HCT116 (cell line): ENCODE measurements around the gene GRM1. TPM values are rescaled to one million over a fixed set of nuclear protein-coding genes. Genes with fewer than 3 reads are reported as not detected.
A peak's percentile ranks its signal among the peaks of the same experiment; 100 is the strongest.

ENCODE experiments used
- ATAC-seq: fragments of 200-7000 bp; cut with Tn5 transposase; 2 replicates; pipeline ENCODE4 v1.9.1; 2020; ENCODE audit warnings: mild to moderate bottlenecking, moderate library complexity
- BruUV-seq: library from RNA; stranded (reverse); fragments of 400-500 nt; replicated peaks from 2 replicates; lab custom pipeline; 2021; lab: Mats Ljungman, UMichigan
- CTCF ChIA-PET: fragments of 300-600 bp; sonication (Branson Sonifier 250); formaldehyde crosslinking; loops from one replicate; lab custom pipeline; 2021; ENCODE audit warnings: antibody characterized with exemption; lab: Charles Lee
- POLR2A ChIA-PET: fragments of 300-600, 350-600 bp; sonication (Branson Sonifier 250); formaldehyde crosslinking; loops from one replicate; lab custom pipeline; 2021; ENCODE audit warnings: antibody characterized with exemption; lab: Charles Lee
- RAD21 ChIA-PET, 2 experiments: fragments of 300-600 bp; sonication (Branson Sonifier 250); formaldehyde crosslinking; loops; one replicate each; lab custom pipeline; 2023; ENCODE audit warnings: low total read pairs in 2 of 2; ENCODE audit not compliant: uncharacterized antibody in 2 of 2, unreplicated experiment in 2 of 2, low non-redundant PET in 1 of 2; lab: Charles Lee
- DNase-seq: peaks from one replicate; pipeline ENCODE4 v3.0.0-alpha.2; 2010; ENCODE audit warnings: low read depth, low spot score
- H2AFZ ChIP-seq: fragments of 200-600 bp; shearing (Covaris generic), sonication (generic); 2 replicates; pipeline ENCODE4 v1.6.1; 2017; ENCODE audit warnings: low read depth, mixed run types, mixed read lengths, antibody characterized with exemption, low read length; ENCODE audit not compliant: poor library complexity, severe bottlenecking
- H3K27ac ChIP-seq: 2 replicates; pipeline ENCODE4 v1.5.1; 2012; ENCODE audit warnings: low read depth, low read length
- H3K27me3 ChIP-seq: fragments of 200-600 bp; sonication (generic); 2 replicates; pipeline ENCODE4 v1.6.1; 2016; ENCODE audit warnings: mixed run types, low read length, mixed read lengths; ENCODE audit not compliant: insufficient read depth
- H3K36me3 ChIP-seq, 2 experiments: fragments of 200-500 bp in 1 of 2; fragments of 200-600 bp in 1 of 2; sonication (Bioruptor generic) in 1 of 2; sonication (generic) in 1 of 2; 2 replicates each; pipeline versions ENCODE4 v1.5.1 to v1.6.1; 2014 to 2016; ENCODE audit warnings: low read length in 2 of 2, inconsistent platforms in 1 of 2, mixed read lengths in 1 of 2, mixed run types in 1 of 2; ENCODE audit not compliant: insufficient read depth in 2 of 2, control insufficient read depth in 1 of 2
- H3K4me1 ChIP-seq, 2 experiments: fragments of 200-600 bp in 1 of 2; sonication (generic) in 1 of 2; 2 replicates each; pipeline versions ENCODE4 v1.5.1 to v1.6.1; 2012 to 2017; ENCODE audit warnings: low read length in 2 of 2, inconsistent platforms in 1 of 2, mild to moderate bottlenecking in 1 of 2, mixed read lengths in 1 of 2, mixed run types in 1 of 2, moderate library complexity in 1 of 2; ENCODE audit not compliant: insufficient read depth in 2 of 2, control insufficient read depth in 1 of 2
- H3K4me2 ChIP-seq: fragments of 200-600 bp; sonication (generic); 2 replicates; pipeline ENCODE4 v1.6.1; 2017; ENCODE audit warnings: mixed run types, low read length, mixed read lengths
- H3K4me3 ChIP-seq, 2 experiments: fragments of 200-600 bp in 1 of 2; sonication (generic) in 1 of 2; replicated peaks in 1 of 2; 2 replicates each; pipeline ENCODE4 v1.5.1; 2011 to 2016; ENCODE audit warnings: low read length in 2 of 2, control low read depth in 1 of 2, low read depth in 1 of 2, mild to moderate bottlenecking in 1 of 2, mixed read lengths in 1 of 2, mixed run types in 1 of 2
- H3K79me2 ChIP-seq: fragments of 200-600 bp; sonication (generic); 2 replicates; pipeline ENCODE4 v1.6.1; 2017; ENCODE audit warnings: mild to moderate bottlenecking, mixed run types, low read length, moderate library complexity, mixed read lengths; ENCODE audit not compliant: insufficient read depth
- H3K9ac ChIP-seq: fragments of 200-600 bp; sonication (generic); 2 replicates; pipeline ENCODE4 v1.6.1; 2016; ENCODE audit warnings: low read length, mixed read lengths
- H3K9me2 ChIP-seq: fragments of 200-600 bp; sonication (generic), shearing (Covaris generic); 2 replicates; pipeline ENCODE4 v1.6.1; 2017; ENCODE audit warnings: mixed run types, mild to moderate bottlenecking, moderate library complexity; ENCODE audit not compliant: insufficient read depth
- H3K9me3 ChIP-seq, 2 experiments: fragments of 200-500 bp in 1 of 2; fragments of 200-600 bp in 1 of 2; sonication (Bioruptor generic) in 1 of 2; sonication (generic) in 1 of 2; 2 replicates each; pipeline ENCODE4 v1.6.1; 2014 to 2017; ENCODE audit warnings: low read length in 2 of 2, mixed read lengths in 2 of 2, inconsistent platforms in 1 of 2, low read depth in 1 of 2, mild to moderate bottlenecking in 1 of 2, mixed run types in 1 of 2, moderate library complexity in 1 of 2; ENCODE audit not compliant: control insufficient read depth in 1 of 2, insufficient read depth in 1 of 2
- H4K20me1 ChIP-seq: fragments of 200-600 bp; sonication (generic), shearing (Covaris generic); 2 replicates; pipeline ENCODE4 v1.6.1; 2017; ENCODE audit warnings: mixed run types, mild to moderate bottlenecking, moderate library complexity; ENCODE audit not compliant: insufficient read depth
- CBX3 ChIP-seq: IDR thresholded peaks from 2 replicates; pipeline ENCODE4 v1.6.1; 2012; ENCODE audit warnings: low read depth
- CTCF ChIP-seq, 3 experiments: fragments of 200-600 bp in 1 of 3; sonication (generic) in 1 of 3; IDR thresholded peaks in 2 of 3; conservative IDR thresholded peaks in 1 of 3; 2 replicates each; pipeline ENCODE4 v1.5.1; 2012 to 2017; ENCODE audit warnings: low read depth in 2 of 3, low read length in 2 of 3, antibody characterized with exemption in 1 of 3, borderline replicate concordance in 1 of 3, control low read depth in 1 of 3, mild to moderate bottlenecking in 1 of 3, mixed read lengths in 1 of 3, mixed run types in 1 of 3, moderate library complexity in 1 of 3; ENCODE audit not compliant: insufficient read depth in 1 of 3
- EZH2 ChIP-seq: fragments of 200-600 bp; sonication (generic); IDR thresholded peaks from 2 replicates; pipeline ENCODE4 v1.6.1; 2017; ENCODE audit warnings: antibody characterized with exemption, mixed run types
- MAX ChIP-seq: IDR thresholded peaks from 2 replicates; pipeline ENCODE4 v1.6.1; 2012
- POLR2AphosphoS5 ChIP-seq: IDR thresholded peaks from 2 replicates; pipeline ENCODE4 v1.6.1; 2011; ENCODE audit warnings: mild to moderate bottlenecking, low read depth, low read length, moderate library complexity
- RAD21 ChIP-seq: IDR thresholded peaks from 2 replicates; pipeline ENCODE4 v1.6.1; 2012; ENCODE audit warnings: low read depth, mild to moderate bottlenecking
- REST ChIP-seq: IDR thresholded peaks from 2 replicates; pipeline ENCODE4 v1.6.1; 2012; ENCODE audit warnings: low read depth
- TCF7L2 ChIP-seq: IDR thresholded peaks from 2 replicates; pipeline ENCODE4 v1.7.0; 2011; ENCODE audit warnings: borderline replicate concordance, inconsistent platforms; ENCODE audit not compliant: insufficient read depth, insufficient read length; ENCODE audit errors: extremely low read depth
- intact Hi-C: fragments of 100-400 bp; cut with micrococcal nuclease; formaldehyde crosslinking; loops from 2 replicates; pipeline ENCODE4 v1.10.0; 2022
- total RNA-seq: library from RNA; stranded (reverse); gene quantifications from one replicate; pipeline ENCODE4 v1.2.1, GENCODE V29; 2021; ENCODE audit not compliant: unreplicated experiment

GRM1 gene
- total RNA-seq, 1 experiment from 2014 or later, result not detected

- TF ChIP-seq RAD21 (peak; percentile 14; the same call in 1 of the 2 replicates), CTCF (IDR thresholded peaks at IDR 0.05 in 2 of 3, conservative IDR thresholded peaks at IDR 0.05 in 1 of 3; ENCODE audit: borderline replicate concordance in 1 of 3, insufficient read depth in 1 of 3, low read depth in 2 of 3, low read length in 2 of 3) (peak in 2 of 3 experiments; percentile 24 to 29; a peak in 2 of 6 replicates), CBX3 (no peak), MAX (no peak), TCF7L2 (no peak), POLR2AphosphoS5 (no peak), REST (no peak), EZH2 (no peak)
- ChIA-PET RAD21 (no interaction called here), CTCF (no interaction called here), POLR2A (no interaction called here)
- ATAC-seq, result no peak
- no peak overlapping the region for H3K4me2 ChIP-seq
- intact Hi-C loops, result no loop called here
- H3K9me3 ChIP-seq, result no peaks in the 10 kb centered on the region
- H3K27me3 ChIP-seq, result no peaks in the 10 kb centered on the region
- H2AFZ ChIP-seq, result no peak overlapping the region
- BruUV-seq, result no TSS peak
- H3K9me2 ChIP-seq, result no peaks in the 10 kb centered on the region
- no peaks in the 10 kb centered on the region for H3K4me1 ChIP-seq
- no peak overlapping the region for H3K9ac ChIP-seq
- no peak overlapping the region for H3K27ac ChIP-seq
- DNase-seq, result no peak
- no peaks in the 10 kb centered on the region for H3K36me3 ChIP-seq
- no peaks in the 10 kb centered on the region for H3K79me2 ChIP-seq
- H4K20me1 ChIP-seq, result no peaks in the 10 kb centered on the region
- no peak overlapping the region for H3K4me3 ChIP-seq
Observed at GRCh38 chr6:146381486-146381885, 352.6 kb downstream of the GRM1 start.
